ENCODE measurements around the gene INTS2. TPM values are rescaled to one million over a fixed set of nuclear protein-coding genes. Genes with fewer than 3 reads are reported as not detected.

Gene INTS2
- total RNA-seq, 2 donors from 2014 or later, result 22.3 to 28.2 TPM

DNA sequence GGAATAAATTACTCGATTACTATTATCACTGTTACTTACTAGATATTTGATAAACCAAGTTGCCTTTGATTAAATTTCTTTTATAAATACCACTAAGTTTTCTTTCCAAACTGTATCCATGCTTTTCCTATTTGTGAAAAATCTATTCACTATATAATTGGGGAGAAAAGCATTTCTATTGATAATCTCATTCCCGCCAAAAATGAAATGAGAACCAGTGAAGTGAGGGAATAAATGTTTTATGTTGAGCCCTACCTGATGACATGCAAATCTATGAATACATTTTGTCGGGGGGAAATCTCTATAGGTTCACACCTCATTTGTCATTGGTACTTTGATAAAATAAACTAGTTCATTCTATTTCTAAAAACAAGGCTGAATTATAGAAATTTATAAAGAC is 80.1 kb downstream of the INTS2 start:
- no peak overlapping the region for H3K9ac ChIP-seq (ENCODE audit: extremely low read depth, low read length, poor library complexity, severe bottlenecking)
- H3K4me1 Mint-ChIP-seq, result no peaks in the 10 kb centered on the region
- no peaks in the 10 kb centered on the region for H3K9me3 Mint-ChIP-seq
- 92 to 100% methylated on average over 1 to 2 of the region's 3 CpGs for WGBS, 2 experiments (ENCODE audit: insufficient coverage in 1 of 2, insufficient read length in 1 of 2)
- H3K4me3 Mint-ChIP-seq, result no peak overlapping the region
- no peak for DNase-seq
- H3K27me3 Mint-ChIP-seq (ENCODE audit: insufficient read depth), result no peaks in the 10 kb centered on the region
- H3K27ac ChIP-seq (ENCODE audit: low read depth, low read length), result no peak overlapping the region
- H3K9me3 ChIP-seq (ENCODE audit: control insufficient read depth, low read length), result no peaks in the 10 kb centered on the region
- TF ChIP-seq, protein P1, sequence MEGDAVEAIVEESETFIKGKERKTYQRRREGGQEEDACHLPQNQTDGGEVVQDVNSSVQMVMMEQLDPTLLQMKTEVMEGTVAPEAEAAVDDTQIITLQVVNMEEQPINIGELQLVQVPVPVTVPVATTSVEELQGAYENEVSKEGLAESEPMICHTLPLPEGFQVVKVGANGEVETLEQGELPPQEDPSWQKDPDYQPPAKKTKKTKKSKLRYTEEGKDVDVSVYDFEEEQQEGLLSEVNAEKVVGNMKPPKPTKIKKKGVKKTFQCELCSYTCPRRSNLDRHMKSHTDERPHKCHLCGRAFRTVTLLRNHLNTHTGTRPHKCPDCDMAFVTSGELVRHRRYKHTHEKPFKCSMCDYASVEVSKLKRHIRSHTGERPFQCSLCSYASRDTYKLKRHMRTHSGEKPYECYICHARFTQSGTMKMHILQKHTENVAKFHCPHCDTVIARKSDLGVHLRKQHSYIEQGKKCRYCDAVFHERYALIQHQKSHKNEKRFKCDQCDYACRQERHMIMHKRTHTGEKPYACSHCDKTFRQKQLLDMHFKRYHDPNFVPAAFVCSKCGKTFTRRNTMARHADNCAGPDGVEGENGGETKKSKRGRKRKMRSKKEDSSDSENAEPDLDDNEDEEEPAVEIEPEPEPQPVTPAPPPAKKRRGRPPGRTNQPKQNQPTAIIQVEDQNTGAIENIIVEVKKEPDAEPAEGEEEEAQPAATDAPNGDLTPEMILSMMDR (conservative IDR thresholded peaks at IDR 0.05), result no peak
- peaks cover 51% of the 10 kb centered on the region for H3K36me3 ChIP-seq (ENCODE audit: control insufficient read depth, insufficient read depth, low read length)
- H3K27ac Mint-ChIP-seq, result no peak overlapping the region
- no peaks in the 10 kb centered on the region for H3K27me3 ChIP-seq (ENCODE audit: control insufficient read depth, insufficient read depth, low read length, poor library complexity, severe bottlenecking)
- no peak overlapping the region for H3K4me3 ChIP-seq (ENCODE audit: low read length)
- H3K36me3 Mint-ChIP-seq (ENCODE audit: low read depth), result peaks cover 44% of the 10 kb centered on the region
- H3K4me1 ChIP-seq (ENCODE audit: control insufficient read depth, insufficient read depth, low read length), result no peaks in the 10 kb centered on the region

DNA sequence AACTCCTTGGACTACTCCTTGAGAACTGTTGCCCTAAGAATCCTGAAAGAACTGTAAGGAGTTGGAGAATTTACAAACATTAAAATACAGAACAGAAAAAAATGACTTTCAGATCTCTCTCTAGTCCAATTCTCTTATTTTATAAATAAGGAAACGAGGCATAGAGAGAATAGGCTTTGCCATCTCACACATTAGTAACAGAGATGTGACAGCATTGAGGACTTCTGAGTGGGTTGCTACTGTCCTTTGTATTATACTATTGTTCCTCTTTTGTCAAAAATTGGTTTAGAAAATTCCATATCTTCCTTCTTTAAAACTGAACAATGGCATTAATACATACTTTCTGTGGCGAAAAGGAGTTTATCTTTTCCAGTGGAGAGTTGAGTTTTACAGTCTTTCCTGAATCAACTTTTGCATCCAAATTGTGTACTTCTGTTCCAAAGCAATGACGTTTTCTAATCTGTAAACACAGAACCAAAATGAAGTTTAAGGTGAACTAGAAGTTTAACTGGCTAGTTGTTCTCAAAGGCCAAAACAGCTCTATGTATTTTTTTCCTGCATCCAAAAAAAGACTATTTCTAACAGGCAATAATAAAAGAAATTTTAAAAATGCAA is 80.9 kb downstream of the INTS2 start:
- no peaks in the 10 kb centered on the region for H3K4me1 ChIP-seq (ENCODE audit: control insufficient read depth, insufficient read depth, low read length)
- H3K36me3 ChIP-seq (ENCODE audit: control insufficient read depth, insufficient read depth, low read length), result peaks cover 56% of the 10 kb centered on the region
- no peaks in the 10 kb centered on the region for H3K27me3 Mint-ChIP-seq (ENCODE audit: insufficient read depth)
- no peaks in the 10 kb centered on the region for H3K9me3 ChIP-seq (ENCODE audit: control insufficient read depth, low read length)
- H3K4me1 Mint-ChIP-seq, result no peaks in the 10 kb centered on the region
- peaks cover 50% of the 10 kb centered on the region for H3K36me3 Mint-ChIP-seq (ENCODE audit: low read depth)
- H3K9me3 Mint-ChIP-seq, result no peaks in the 10 kb centered on the region
- 87 to 95% methylated on average over 2 to 3 of the region's 3 CpGs for WGBS, 2 experiments (ENCODE audit: insufficient coverage in 1 of 2, insufficient read length in 1 of 2)
- no peak overlapping the region for H3K27ac Mint-ChIP-seq
- H3K4me3 ChIP-seq (ENCODE audit: low read length), result no peak overlapping the region
- TF ChIP-seq, protein P1 (conservative IDR thresholded peaks at IDR 0.05), result no peak
- no peak overlapping the region for H3K9ac ChIP-seq (ENCODE audit: extremely low read depth, low read length, poor library complexity, severe bottlenecking)
- H3K27me3 ChIP-seq (ENCODE audit: control insufficient read depth, insufficient read depth, low read length, poor library complexity, severe bottlenecking), result no peaks in the 10 kb centered on the region
- DNase-seq, result no peak
- no peak overlapping the region for H3K4me3 Mint-ChIP-seq
- H3K27ac ChIP-seq (ENCODE audit: low read depth, low read length), result no peak overlapping the region

DNA sequence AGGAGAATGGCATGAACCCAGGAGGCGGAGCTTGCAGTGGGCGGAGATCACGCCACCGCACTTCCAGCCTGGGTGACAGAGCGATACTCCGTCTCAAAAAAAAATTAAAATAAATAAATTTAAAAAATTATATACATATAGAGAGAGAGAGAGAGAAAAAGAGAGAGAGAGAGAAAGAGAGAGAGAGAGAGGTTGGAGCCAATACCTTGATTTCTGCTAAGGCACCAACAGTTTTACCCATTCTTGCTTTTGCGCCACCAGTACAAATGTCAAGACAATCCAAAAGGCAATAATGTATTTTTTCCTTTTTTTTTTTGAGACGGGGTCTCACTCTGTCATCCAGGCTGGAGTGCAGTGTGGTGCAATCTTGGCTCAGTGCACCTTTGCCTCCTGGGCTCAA is 81.7 kb downstream of the INTS2 start:
- Mint-ChIP-seq H3K36me3 (ENCODE audit: low read depth) (peaks cover 56% of the 10 kb centered on the region), H3K27me3 (ENCODE audit: insufficient read depth) (no peaks in the 10 kb centered on the region), H3K4me3 (no peak overlapping the region), H3K4me1 (no peaks in the 10 kb centered on the region), H3K27ac (no peak overlapping the region), H3K9me3 (no peaks in the 10 kb centered on the region)
- Histone ChIP-seq H3K4me3 (ENCODE audit: low read length) (no peak overlapping the region), H3K27me3 (ENCODE audit: control insufficient read depth, insufficient read depth, low read length, poor library complexity, severe bottlenecking) (no peaks in the 10 kb centered on the region), H3K4me1 (ENCODE audit: control insufficient read depth, insufficient read depth, low read length) (no peaks in the 10 kb centered on the region), H3K27ac (ENCODE audit: low read depth, low read length) (no peak overlapping the region), H3K36me3 (ENCODE audit: control insufficient read depth, insufficient read depth, low read length) (peaks cover 57% of the 10 kb centered on the region), H3K9me3 (ENCODE audit: control insufficient read depth, low read length) (no peaks in the 10 kb centered on the region), H3K9ac (ENCODE audit: extremely low read depth, low read length, poor library complexity, severe bottlenecking) (no peak overlapping the region)
- TF ChIP-seq, protein P1 (conservative IDR thresholded peaks at IDR 0.05), result no peak
- 87 to 100% methylated on average over 1 to 4 of the region's 8 CpGs for WGBS, 2 experiments (ENCODE audit: insufficient coverage in 1 of 2, insufficient read length in 1 of 2)
- no peak for DNase-seq
